ENCODE measurements around the gene FLT3.
A peak's percentile ranks its signal among the peaks of the same experiment; 100 is the strongest.

FLT3 gene

DNA sequence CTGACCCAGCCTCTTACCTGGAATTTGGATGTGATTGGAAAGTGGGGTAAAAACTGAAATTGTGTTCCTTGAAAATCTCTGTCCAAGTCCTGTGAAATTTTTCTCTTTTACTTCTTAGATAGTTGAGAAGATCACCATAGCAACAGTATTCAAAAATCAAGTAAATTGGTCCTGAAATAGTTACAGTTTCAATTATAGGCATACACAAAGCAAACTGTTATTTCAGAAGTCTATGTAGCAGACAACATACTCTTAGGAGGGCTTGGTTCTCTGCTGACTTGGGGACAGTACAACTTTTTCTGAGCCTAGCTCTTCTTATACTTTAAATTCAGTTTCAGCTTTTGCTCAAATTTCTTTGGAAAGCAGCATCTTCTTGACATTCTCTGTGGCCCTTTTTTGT lies 73.3 kb downstream of the FLT3 start:
- H3K4me3 ChIP-seq (replicated peaks in 1 of 2; ENCODE audit: low read depth in 2 of 2, low read length in 2 of 2) = no peak overlapping the region
- DNase-seq (ENCODE audit: low read depth in 2 of 2) = no peak
- TF ChIP-seq, protein P1, sequence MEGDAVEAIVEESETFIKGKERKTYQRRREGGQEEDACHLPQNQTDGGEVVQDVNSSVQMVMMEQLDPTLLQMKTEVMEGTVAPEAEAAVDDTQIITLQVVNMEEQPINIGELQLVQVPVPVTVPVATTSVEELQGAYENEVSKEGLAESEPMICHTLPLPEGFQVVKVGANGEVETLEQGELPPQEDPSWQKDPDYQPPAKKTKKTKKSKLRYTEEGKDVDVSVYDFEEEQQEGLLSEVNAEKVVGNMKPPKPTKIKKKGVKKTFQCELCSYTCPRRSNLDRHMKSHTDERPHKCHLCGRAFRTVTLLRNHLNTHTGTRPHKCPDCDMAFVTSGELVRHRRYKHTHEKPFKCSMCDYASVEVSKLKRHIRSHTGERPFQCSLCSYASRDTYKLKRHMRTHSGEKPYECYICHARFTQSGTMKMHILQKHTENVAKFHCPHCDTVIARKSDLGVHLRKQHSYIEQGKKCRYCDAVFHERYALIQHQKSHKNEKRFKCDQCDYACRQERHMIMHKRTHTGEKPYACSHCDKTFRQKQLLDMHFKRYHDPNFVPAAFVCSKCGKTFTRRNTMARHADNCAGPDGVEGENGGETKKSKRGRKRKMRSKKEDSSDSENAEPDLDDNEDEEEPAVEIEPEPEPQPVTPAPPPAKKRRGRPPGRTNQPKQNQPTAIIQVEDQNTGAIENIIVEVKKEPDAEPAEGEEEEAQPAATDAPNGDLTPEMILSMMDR (IDR thresholded peaks at IDR 0.05; ENCODE audit: low read depth, low read length) = no peak

GRCh38 chr13:28026508-28026907 lies 73.9 kb downstream of the FLT3 start:
- DNase-seq (ENCODE audit: low read depth in 2 of 2) = no peak
- no peak overlapping the region for H3K4me3 ChIP-seq (replicated peaks in 1 of 2; ENCODE audit: low read depth in 2 of 2, low read length in 2 of 2)
- TF ChIP-seq, protein P1 (IDR thresholded peaks at IDR 0.05; ENCODE audit: low read depth, low read length) = no peak

DNA sequence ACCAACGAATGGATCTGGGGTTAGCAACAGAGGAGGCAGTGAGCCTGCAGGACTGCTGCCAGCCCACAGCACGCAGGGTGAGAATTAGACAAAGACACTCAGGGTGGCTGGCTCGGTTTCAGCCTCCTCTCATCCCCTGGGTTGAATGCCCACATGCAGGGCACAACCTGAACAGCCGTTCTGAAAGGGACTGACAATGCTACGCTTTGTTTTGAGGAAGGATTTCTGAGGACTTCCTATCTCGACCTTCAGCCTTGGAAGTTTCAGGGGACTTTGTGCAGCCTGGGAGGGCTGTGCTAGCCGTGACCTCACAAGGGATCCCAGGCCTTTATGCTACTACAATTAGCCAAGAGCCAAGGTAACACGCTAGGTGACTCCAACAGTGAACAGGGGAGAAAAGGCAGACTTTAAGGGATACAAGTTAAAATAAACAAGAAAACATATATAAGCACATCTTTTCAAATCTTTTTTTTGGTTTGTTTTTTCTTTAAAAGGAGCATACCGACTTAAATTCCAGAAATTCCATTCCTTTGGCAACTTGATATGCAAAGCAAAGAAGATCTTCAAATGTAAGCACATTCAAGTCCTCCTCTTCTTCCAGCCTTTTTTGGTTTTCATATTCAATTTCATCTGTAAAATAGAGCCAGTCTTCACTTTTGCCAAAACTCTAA lies 77.4 kb downstream of the FLT3 start:
- TF ChIP-seq, protein P1 (IDR thresholded peaks at IDR 0.05; ENCODE audit: low read depth, low read length) = no peak

DNA sequence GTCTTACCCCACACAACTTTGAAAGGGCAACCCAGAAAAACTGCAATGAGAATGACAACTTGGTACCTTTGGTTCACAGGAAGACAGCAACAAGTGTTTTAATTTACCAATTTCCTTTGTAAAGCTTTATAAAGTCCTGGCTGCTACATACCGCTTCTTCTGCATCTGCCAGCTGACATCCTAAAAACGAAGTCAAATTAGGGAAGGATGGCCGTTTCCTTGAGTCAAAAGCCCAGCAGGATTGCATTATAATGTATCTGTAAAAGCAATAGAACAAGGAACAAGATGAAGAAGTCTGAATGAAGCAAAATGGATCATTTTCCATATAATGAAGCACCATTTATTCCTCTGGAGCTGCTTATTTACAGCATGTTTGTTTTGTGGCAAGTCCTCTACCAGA lies 86.1 kb downstream of the FLT3 start:
- TF ChIP-seq, protein P1 (IDR thresholded peaks at IDR 0.05; ENCODE audit: low read depth, low read length) = no peak
- no peak overlapping the region for H3K4me3 ChIP-seq (replicated peaks in 1 of 2; ENCODE audit: low read depth in 2 of 2, low read length in 2 of 2)
- no peak for DNase-seq (ENCODE audit: low read depth in 2 of 2)

More for the DNA sequence above, 77.4 kb downstream of the FLT3 start:
- no peak overlapping the region for H3K4me3 ChIP-seq (replicated peaks in 1 of 2; ENCODE audit: low read depth in 2 of 2, low read length in 2 of 2)
- peak; percentile 17 to 27 for DNase-seq (ENCODE audit: low read depth in 2 of 2)

GRCh38 chr13:28013482-28013881 lies 86.9 kb downstream of the FLT3 start:
- DNase-seq (ENCODE audit: low read depth in 2 of 2) = no peak
- TF ChIP-seq, protein P1 (IDR thresholded peaks at IDR 0.05; ENCODE audit: low read depth, low read length) = no peak
- H3K4me3 ChIP-seq (replicated peaks in 1 of 2; ENCODE audit: low read depth in 2 of 2, low read length in 2 of 2) = no peak overlapping the region

DNA sequence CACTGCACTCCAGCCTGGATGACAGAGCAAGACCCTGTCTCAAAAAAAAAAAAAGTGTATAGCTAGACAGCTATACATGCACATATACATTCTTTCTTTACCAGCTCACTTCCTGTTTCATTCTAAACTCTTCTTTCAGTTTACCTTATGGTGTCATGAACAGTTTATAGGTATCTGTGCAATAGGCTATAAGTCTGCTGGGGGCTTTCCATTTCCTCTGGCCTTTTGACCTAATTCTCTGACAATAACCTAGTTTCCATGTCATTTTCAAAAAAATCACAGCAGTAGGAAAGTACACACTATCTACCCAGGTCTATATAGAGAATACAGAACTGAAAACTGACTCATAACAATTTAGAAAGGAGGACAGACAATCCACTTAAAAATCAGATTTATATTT lies 87.5 kb downstream of the FLT3 start:
- no peak for DNase-seq (ENCODE audit: low read depth in 2 of 2)
- H3K4me3 ChIP-seq (replicated peaks in 1 of 2; ENCODE audit: low read depth in 2 of 2, low read length in 2 of 2) = no peak overlapping the region
- TF ChIP-seq, protein P1 (IDR thresholded peaks at IDR 0.05; ENCODE audit: low read depth, low read length) = no peak

GRCh38 chr13:28012383-28012782 lies 88.0 kb downstream of the FLT3 start:
- TF ChIP-seq, protein P1 (IDR thresholded peaks at IDR 0.05; ENCODE audit: low read depth, low read length) = no peak
- DNase-seq (ENCODE audit: low read depth in 2 of 2) = no peak
- H3K4me3 ChIP-seq (replicated peaks in 1 of 2; ENCODE audit: low read depth in 2 of 2, low read length in 2 of 2) = no peak overlapping the region

All from cardiac fibroblast (primary cell).